SIG-M5 treated with dmso at 0.1 percent for 504 hours (cell line): Measurements from ENCODE around the gene CAPN15.

ENCODE experiments used
- DNase-seq: peaks from one replicate; lab custom pipeline; 2025; ENCODE audit not compliant: unreplicated experiment; lab: John Stamatoyannopoulos, UW

Gene CAPN15

DNA sequence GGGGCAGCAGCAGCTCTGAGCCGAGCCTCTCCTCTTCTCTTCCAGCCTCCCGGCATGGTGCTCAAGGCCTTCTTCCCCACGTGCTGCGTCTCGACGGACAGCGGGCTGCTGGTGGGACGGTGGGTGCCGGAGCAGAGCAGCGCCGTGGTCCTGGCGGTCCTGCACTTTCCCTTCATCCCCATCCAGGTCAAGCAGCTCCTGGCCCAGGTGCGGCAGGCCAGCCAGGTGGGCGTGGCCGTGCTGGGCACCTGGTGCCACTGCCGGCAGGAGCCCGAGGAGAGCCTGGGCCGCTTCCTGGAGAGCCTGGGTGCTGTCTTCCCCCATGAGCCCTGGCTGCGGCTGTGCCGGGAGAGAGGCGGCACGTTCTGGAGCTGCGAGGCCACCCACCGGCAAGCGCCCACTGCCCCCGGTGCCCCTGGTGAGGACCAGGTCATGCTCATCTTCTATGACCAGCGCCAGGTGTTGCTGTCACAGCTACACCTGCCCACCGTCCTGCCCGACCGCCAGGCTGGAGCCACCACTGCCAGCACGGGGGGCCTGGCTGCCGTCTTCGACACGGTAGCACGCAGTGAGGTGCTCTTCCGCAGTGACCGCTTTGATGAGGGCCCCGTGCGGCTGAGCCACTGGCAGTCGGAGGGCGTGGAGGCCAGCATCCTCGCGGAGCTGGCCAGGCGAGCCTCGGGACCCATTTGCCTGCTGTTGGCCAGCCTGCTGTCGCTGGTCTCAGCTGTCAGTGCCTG, 46.7 kb downstream of the CAPN15 start:
- no peak for DNase-seq

DNA sequence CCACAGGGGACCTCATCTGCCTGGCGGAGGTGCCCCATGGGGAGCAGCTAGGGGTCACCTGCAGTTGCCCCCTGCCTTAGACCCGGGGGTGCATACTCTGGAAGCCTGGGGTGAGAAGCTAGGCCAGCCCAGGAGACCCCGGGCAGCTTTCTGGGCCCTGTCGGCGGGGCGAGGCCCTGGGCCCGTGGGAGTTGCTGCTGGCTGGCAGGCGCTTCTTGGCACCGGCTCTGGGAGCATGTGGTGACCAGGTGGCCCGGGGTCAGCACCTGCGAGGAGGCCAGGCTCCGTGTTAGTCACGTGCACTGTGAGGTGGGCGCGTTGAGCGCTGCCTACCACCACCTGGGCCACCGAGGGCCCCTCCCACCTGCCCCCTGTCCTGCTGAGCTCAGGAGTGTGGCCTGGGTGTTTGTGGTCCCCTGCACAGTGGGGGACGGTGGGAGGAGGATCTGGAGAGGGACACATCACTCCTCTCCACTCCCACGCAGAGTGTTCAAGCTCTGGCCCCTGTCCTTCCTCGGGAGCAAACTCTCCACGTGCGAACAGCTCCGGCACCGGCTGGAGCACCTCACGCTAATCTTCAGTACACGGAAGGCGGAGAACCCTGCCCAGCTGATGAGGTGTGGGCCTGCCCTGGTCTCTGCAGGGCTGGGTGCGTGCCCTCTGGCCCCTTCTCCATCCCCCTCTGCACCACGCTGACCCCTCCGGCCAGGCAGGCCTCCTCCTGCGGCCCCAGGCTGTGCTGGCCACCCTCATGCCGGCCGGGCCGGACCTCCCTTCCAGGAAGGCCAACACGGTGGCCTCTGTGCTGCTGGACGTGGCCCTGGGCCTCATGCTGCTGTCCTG, 48.1 kb downstream of the CAPN15 start:
- no peak for DNase-seq

DNA sequence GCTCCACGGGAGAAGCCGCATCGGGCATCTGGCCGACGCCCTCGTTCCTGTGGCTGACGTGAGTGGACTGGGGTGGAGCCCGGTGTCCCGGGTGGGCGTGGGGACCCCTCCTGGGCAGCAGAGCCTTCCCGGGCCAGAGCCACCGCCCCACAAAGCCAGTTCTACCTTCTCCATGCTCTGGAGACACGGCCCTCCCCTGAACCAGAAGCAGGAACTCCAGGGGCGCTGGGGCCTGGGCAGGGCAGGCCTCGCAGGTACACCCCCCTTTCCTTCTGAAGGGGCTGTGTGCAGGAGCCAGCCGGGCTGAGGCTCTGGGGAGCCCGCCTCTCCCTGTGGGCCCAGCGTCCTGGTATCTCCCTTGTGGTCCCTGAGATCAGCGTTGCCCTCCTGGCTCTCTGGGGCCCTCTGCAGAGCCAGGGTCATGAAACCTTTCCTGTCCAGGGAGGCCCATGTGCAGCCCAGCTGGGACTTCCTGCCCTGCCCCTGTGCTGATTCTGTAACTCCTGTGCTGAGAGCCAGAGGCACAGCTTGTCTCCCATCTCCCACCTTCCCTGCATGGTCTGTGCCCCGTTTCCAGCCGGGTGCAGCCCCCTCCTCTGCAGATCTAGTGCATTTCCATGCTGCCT, 48.8 kb downstream of the CAPN15 start:
- DNase-seq, result no peak

DNA sequence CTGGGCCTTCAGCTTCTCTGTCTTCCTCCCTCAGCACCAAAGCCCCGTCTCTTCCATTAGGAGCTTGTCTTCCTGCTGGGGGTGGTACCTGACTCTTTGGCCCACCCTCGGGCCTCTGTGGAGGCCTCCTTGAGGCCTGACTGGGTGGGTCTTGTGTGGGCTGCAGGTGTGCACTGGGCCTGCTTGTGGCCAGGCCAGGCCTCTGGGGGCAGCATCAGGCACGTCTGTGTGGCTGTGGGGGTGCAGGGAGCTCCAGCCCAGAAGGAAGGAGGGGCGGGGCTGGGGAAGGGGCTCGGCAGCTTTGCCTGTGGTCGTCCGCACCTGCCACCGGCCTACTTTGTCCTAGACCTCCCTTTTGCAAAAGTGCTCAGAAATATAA, 49.3 kb downstream of the CAPN15 start:
- no peak for DNase-seq

DNA sequence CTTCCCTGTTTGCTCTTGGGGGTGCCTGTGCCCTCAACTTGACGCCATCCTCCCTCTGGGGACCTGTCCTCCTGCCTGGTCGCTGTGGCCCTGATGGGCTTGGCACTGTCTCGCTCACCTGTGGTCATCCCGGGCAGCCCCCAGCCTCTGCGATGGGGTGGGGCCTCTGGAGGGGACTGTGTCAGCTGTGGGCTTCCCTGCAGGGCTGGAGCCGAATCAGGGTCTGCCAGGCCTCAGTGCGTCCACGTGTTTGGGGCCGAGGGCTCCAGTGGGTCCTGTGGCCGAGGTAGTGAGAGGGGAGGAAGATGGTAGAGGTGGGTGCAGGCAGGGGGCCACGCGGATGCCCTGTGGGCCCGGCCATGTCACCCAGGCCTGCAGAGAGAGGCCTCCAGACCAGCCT, 50.3 kb downstream of the CAPN15 start:
- DNase-seq, result no peak

DNA sequence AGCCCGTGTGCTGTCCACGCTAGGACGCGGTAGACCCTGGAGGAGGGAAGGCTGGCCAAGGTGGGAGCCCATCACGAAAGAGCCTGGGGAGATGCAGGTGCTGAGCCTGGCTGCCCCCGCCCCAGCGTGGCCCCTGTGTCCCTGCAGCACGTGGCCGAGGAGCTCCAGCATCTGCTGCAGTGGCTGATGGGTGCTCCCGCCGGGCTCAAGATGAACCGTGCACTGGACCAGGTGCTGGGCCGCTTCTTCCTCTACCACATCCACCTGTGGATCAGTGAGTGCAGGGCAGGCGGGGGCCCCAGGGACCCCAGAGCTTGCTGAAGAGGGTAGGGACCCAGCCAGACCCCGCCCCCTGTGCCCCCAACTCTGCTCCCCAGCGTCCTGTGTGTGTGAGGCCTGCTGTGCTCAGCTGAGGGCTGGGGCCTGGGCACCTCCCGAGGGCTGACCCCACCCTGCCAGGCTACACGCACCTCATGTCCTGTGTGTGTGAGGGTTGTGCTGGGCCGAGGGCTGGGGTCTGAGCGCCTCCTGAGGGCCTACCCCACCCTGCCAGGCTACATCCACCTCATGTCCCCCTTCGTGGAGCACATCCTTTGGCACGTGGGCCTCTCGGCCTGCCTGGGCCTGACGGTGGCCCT, 50.8 kb downstream of the CAPN15 start:
- DNase-seq, result no peak

DNA sequence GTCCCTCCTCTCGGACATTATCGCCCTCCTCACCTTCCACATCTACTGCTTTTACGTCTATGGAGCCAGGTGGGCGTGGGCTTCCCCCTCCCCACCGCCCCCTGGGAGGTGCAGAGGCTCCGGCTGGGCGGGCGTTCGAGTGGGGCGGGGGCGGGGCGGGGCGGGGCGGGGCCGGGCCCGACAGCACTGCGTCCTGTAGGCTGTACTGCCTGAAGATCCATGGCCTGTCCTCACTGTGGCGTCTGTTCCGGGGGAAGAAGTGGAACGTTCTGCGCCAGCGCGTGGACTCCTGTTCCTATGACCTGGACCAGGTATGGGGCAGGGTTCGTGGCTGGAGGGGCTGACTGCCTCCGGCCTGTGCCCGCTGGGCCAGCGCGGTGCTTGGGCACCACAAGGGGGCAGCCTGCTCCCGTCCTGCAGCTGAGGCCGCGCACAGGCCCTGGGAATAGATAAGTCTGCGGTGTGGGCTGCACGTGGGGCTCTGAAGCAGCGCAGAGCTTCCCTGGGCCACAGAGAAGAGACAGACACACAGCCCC, 51.4 kb downstream of the CAPN15 start:
- peak; percentile 59 for DNase-seq

DNA sequence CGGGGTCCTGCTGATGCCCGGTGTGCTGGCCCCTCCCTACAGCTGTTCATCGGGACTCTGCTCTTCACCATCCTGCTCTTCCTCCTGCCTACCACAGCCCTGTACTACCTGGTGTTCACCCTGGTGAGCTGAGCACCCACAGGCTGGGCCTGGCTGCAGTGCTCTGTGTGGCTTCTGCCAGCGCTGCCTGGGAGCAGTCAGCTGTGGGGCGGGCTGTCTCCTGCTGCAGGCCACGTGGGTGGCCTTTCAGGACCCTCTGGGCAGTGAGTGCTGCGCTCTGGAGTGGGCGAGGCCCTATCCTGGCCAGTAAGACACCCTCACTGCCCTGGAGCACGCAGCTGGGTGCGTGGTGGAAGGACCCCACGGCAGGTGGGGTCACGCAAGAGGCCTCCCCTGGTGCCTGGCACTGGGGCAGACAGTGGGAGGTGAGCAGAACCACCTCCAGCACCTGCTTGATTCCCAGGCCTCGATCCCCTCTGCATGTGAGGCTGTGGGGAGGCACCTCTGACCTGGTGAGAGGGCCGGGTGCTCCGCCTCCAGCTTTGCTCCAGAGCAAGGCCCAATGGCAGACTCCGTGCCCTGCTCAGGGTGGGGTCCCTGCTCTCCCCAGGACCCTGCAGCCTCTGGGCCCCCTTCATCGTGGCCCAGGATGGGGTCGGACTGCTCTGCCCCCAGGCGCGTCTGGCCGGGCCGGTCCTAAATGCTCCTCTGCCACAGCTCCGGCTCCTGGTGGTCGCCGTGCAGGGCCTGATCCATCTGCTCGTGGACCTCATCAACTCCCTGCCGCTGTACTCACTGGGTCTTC, 52.8 kb downstream of the CAPN15 start:
- DNase-seq, result no peak

DNA sequence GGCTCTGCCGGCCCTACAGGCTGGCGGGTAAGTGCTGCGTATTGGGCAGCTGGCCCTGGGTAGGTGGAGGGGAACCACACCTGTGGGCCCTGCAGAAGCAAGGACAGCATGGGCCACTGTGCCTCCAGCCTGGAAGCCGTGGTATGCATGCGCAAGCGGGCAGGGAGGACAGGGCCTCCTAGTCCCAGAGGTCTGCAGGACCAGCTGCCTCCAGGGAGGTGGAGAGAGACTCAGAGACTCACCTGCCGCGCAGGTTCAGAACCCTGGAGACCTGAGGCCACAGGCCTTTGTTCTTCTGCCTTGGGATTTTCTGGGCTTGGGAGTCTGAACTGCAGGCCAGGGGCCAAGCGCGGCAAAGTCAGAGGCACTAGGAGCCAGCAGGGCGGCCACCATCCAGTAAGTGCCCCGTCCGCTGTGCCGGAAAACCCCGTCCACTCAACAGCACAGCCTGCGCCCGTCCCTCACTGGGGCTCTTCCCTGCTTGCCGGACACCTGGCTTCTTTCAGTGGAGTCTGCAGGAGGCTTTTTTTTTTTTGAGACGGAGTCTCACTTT, 53.5 kb downstream of the CAPN15 start:
- no peak for DNase-seq

DNA sequence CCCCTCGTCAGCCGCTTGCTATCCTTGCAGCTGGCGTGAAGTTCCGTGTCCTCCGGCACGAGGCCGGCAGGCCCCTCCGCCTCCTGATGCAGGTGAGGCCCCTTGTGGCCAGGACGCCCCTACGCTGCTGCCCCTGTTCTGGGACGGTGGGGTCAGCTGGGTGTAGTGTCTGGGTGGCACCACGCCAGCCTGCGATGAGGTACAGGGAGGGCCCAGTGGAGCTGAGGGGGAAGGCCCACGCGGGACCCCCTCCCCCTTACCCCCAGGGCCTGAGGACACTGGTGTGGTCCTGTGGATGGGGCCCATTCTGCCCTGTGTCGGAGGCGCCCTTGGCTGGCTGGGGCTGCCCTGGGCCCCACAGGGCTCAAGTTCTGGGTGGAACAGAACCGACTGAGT, 54.7 kb downstream of the CAPN15 start:
- DNase-seq, result no peak

DNA sequence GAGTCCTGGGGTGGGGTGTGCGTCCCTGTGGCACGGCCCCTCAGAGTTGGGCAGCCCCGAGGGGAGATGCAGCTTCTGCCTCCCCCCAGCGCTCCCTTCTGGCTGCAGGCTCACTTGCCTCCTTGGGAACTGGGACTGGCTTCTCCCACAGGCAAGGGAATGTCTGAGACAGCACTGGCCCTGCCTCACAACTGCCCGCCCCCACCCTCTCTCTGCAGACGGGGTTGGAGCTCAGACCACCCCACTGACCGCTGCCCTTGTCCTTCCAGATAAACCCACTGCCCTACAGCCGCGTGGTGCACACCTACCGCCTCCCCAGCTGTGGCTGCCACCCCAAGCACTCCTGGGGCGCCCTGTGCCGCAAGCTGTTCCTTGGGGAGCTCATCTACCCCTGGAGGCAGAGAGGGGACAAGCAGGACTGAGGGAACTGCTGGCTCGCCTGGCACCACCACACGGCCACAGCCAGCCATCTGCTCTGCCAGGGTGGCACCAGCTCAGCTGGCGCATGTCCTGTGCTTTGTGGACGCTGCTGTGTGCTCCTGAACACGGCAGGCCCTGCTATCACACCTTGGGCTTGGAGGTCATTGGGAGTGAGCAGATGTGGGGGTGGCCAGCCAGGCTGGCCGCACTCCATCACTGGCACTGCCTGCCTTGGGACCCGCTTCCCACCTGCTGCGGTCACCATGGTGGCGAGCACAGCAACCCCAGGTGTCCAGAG, 55.3 kb downstream of the CAPN15 start:
- DNase-seq, result no peak

DNA sequence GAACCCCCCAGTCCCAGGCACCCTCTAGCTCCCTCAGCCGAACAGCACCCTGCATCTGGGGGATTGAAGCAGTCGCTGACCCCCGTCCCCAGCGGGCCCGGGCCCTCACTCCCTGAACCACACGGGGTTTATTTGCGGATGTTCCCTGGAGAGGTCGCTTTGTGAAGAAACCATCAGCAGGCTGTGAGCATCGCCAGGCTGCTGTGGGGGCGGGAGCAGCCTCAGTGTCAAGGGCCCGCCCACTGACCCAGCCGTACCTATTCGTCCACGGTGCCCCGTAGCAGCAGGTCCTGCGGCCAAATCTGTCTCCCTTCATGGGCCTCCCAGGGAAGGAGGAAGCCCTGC, 55.9 kb downstream of the CAPN15 start:
- no peak for DNase-seq

DNA sequence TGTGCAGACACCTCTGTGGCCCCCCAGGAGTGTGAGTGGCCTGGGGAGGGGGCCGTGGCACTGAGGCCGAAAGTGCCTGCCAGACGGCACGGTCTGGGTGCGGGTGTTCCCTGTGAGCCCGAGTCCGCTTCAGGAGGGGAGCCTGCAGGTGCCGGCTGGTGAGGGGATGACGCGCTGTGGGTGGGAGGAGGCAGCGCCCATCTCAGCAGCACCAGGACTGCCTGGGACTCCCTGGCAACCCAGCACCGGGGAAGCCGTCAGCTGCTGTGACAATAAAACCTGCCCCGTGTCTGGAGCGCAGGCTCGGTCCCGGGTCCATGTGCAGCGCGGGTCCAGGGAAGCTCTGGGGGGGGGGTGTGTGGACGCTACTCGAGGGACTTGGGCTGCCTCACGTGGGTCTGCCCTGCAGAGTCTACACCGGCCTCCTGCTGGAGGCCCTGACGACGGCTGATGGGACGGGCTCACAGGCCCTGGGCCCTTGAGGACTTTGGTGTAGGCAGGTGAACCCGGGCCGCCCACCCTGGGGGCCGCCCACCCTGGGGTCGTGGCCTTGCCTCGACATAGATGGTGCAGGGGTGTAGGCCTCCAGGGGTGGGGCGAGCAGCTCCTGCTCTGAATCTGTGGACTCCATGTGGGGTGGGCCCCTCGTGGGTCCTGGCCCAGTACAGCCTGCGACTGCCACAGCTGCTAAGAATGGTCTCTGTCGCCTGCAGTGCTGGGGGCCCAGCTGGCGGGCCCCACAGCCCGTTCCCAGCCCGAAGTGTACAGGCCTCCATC, 56.5 kb downstream of the CAPN15 start:
- DNase-seq, result no peak

DNA sequence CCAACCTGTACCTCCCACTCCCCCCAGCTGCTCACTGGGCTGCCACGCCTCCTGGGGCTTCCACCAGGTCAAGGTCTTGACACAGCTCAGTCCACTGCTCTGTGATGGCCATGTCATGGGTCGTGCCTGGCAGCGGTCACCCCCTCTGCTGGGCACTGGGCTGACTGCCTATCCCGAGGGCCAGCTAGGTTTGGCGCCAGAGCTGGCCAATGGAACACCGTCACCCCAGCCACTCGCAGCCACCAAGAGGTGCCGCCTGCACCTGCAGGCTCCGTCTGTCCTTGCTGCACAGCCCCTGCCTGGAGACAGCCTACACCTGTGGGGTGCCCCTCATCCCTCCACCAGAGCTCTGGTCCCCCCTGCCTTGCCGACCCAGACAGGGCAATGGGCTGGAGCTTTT, 57.8 kb downstream of the CAPN15 start:
- no peak for DNase-seq

DNA sequence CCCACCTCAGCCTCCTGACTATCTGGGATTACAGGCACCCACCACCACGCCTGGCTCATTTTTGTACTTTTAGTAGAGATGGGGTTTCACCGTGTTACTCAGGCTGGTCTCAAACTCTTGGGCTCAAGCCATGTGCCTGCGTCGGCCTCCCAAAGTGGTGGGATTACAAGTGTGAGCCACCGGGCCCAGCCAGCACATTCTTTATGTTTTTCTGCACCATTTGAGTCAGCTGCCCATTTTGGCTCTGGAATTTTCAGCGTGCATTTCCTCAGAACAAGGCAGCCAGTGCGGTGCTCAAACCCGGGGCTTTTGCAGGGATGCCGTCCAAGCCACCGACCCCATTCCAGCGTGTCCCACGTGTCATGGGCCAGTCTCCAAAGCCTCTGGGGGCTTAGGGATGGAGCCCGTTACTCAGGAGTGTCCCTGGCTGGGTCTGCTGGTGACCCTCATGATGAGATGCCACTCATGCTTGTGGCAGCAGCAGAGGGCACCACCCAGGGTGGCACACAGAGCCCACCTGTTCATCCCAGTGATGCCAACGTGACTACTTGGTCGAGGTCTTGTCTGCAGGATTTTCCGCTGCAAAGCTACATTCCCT, 58.6 kb downstream of the CAPN15 start:
- no peak for DNase-seq

DNA sequence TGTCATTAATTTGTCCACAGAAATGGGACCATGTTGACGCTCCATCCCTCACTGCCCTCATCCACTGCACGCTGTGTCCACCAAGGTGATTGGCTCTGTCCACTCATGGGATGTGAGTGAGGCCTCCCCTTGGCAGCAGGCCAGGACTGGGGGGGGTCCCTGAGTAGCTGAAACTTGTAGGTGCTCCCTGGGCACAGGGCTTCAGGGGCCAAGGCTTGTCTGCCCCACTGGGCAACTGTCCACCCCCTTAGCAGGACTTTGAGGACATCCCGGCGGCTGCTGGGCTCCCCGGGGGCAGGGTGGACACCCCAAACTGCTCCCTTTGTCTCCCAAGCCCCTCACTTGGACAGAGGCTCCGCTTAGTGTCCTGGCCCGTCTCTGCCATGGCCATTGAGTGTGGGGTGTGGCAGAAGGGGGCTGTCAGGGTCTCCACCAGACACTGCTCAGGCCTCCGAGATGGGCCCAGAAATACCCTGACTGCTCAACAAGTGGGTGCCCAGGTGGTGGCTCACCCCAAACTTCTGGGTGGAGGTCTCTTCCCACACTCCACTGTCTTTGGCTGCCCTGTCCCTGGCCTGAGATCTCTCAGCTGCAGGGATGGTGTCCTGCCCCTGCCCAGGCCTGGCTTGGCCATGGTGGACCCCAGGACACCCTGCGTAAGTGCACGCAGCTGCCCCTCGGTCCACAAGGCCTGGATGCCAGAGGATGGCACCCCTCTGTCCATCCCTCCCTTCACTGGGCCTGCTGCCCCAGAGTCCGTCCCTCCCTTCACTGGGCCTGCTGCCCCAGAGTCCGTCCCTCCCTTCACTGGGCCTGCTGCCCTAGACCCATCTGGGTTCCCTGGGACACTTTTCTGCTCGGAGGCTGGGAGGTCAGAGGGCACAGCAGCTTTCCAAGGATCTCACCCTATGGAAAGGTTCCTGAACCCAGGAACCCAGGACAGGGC, 59.4 kb downstream of the CAPN15 start:
- DNase-seq, result no peak

DNA sequence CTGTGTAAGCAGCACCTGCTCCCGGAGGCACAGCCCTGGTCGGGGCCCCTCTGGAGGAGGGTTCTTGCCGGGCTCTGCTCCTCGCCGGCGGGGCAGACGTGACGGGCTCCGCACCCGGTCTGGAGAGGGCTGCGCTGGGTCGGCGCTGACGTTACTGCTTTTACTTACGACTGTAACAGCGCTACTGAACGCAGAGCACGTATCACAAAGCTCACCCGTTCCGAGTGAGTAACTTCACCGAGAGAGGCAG, 61.1 kb downstream of the CAPN15 start:
- DNase-seq, result peak; percentile 19
